ENCODE data around the gene PPM1B. TPM values are rescaled to one million over a fixed set of nuclear protein-coding genes. Genes with fewer than 3 reads are reported as not detected.
A peak's percentile ranks its signal among the peaks of the same experiment; 100 is the strongest.
"Not testable (repeated sequence)": the region's sequence is repeated elsewhere in the genome, so short reads cannot be mapped to it uniquely, and the experiment has no call there.

Gene PPM1B
- total RNA-seq, 2 experiments from 2014 or later = 38.9 to 40.4 TPM

DNA sequence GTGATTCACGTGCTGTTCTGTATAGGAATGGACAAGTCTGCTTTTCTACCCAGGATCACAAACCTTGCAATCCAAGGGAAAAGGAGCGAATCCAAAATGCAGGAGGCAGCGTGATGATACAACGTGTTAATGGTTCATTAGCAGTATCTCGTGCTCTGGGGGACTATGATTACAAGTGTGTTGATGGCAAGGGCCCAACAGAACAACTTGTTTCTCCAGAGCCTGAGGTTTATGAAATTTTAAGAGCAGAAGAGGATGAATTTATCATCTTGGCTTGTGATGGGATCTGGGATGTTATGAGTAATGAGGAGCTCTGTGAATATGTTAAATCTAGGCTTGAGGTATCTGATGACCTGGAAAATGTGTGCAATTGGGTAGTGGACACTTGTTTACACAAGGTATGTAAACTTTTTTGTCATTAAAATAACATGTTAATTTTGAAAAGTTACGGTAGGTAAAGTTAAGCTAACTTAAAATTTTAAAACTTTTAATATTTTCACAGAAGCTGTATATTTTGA is 33.0 kb downstream of the PPM1B start:
- Mint-ChIP-seq H3K4me3 (no peak overlapping the region), H3K9me3 (peaks cover 5% of the 10 kb centered on the region), H3K27me3 (no peaks in the 10 kb centered on the region), H3K4me1 (peaks cover 57% of the 10 kb centered on the region), H3K27ac (no peak overlapping the region), H3K36me3 (peaks cover 28% of the 10 kb centered on the region)
- DNase-seq = no peak

DNA sequence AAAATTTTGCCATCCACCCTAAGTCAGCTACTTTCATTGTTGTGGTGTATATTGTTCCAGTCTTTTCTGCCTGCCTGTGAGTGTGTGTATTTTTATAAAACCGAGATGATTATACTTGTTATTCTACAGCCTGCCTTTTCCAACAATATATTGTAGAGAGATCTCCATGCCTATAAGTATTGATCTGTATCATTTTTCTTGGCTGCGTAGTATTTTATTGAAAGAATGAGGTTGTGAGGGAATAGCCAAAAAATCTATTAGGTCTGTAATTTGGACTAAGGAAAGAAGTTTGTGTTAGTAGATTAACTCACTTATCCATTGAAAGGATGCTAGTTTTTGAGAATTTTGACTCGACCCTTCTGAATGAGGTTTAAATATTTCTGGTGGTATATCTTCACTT is 34.9 kb downstream of the PPM1B start:
- DNase-seq = no peak
- Mint-ChIP-seq H3K9me3 (peaks cover 5% of the 10 kb centered on the region), H3K4me3 (no peak overlapping the region), H3K36me3 (peaks cover 33% of the 10 kb centered on the region), H3K27ac (no peak overlapping the region), H3K27me3 (no peaks in the 10 kb centered on the region), H3K4me1 (peaks cover 55% of the 10 kb centered on the region)

DNA sequence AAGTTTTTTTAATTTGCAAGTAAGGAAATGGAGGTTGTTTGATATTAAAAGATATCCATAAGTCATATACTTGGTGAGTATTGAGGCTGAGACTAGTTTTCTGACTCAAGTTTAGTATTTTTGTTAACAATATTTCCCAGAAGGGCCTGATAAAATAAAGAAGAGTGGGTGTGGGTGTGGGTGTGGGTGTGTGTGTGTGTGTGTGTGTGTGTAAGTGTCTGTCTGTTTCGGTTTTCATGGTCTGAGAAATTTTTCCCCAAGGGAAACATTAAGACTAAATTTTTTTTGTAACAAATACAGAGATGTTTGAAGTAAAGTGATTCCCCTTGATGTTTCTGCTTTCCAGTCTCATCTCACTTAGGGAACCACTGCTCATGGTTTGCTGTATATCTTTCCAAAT is 36.5 kb downstream of the PPM1B start:
- no peaks in the 10 kb centered on the region for H3K27me3 Mint-ChIP-seq
- peaks cover 55% of the 10 kb centered on the region for H3K4me1 Mint-ChIP-seq
- peak overlapping the region; percentile 35 for H3K27ac Mint-ChIP-seq
- peaks cover 41% of the 10 kb centered on the region for H3K36me3 Mint-ChIP-seq
- H3K9me3 Mint-ChIP-seq = peaks cover 5% of the 10 kb centered on the region
- no peak for DNase-seq
- no peak overlapping the region for H3K4me3 Mint-ChIP-seq

DNA sequence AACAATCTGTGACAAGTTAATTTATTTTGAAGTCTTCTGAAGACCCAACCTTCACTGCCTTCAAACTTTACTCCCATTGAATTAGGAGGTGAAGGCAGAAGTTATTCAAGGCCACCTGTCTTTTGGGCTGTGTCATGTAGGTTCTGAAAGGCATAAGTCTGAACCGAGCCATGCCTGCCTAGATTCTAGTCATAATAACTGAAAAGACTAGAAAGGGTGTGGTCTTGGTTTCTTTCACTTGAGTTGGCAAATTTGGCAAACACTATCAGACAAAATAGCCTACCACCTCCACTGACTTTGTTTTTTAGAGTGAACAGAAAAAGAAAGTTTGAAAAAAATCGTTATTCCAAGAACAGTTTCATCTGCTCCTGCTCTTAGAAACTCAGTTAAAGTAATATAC is 38.4 kb downstream of the PPM1B start:
- Mint-ChIP-seq H3K36me3 (peaks cover 35% of the 10 kb centered on the region), H3K27ac (no peak overlapping the region), H3K4me1 (peaks cover 44% of the 10 kb centered on the region), H3K4me3 (no peak overlapping the region), H3K27me3 (no peaks in the 10 kb centered on the region), H3K9me3 (peaks cover 5% of the 10 kb centered on the region)
- DNase-seq = no peak

DNA sequence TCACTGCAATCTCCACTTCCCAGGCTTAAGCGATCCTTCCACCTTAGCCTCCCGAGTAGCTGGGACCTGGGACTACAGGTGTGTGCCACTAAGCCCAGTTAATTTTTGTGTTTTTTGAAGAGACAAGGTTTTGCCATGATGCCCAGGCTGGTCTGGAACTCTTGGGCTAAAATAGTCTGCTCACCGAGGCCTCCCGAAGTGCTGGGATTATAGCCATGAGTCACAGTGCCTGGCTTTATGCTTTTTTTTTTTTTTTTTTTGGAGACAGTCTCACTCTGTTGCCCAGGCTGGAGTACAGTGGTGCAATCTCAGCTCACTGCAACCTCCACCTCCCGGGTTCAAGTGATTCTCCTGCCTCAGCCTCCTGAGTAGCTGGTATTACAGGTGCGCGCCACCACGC is 39.0 kb downstream of the PPM1B start:
- Mint-ChIP-seq H3K4me1 (peaks cover 46% of the 10 kb centered on the region), H3K36me3 (peaks cover 37% of the 10 kb centered on the region)
- H3K4me3 Mint-ChIP-seq, DNase-seq, H3K27ac Mint-ChIP-seq, H3K9me3 Mint-ChIP-seq, H3K27me3 Mint-ChIP-seq: not testable (repeated sequence)

DNA sequence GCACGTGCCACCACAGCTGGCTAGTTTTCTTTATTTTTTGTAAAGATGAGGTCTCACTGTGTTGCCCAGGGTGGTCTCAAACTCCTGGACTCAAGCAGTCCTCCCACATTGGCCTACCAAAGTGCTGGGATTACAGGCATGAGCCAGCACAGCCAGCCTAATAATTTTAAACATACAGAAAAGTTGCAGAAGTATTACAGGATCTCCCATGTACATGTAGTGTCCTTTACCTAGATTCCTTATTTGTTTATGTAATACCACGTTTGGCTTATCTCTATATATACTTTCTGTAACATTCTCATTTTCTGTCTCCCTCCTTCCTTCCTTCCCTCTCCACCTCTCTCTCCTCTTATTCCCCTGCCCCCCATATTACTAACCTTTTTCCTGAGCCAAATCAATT is 41.7 kb downstream of the PPM1B start:
- Mint-ChIP-seq H3K9me3 (no peaks in the 10 kb centered on the region), H3K4me1 (peaks cover 32% of the 10 kb centered on the region), H3K27me3 (no peaks in the 10 kb centered on the region), H3K36me3 (peaks cover 21% of the 10 kb centered on the region), H3K27ac (no peak overlapping the region), H3K4me3 (no peak overlapping the region)
- no peak for DNase-seq

DNA sequence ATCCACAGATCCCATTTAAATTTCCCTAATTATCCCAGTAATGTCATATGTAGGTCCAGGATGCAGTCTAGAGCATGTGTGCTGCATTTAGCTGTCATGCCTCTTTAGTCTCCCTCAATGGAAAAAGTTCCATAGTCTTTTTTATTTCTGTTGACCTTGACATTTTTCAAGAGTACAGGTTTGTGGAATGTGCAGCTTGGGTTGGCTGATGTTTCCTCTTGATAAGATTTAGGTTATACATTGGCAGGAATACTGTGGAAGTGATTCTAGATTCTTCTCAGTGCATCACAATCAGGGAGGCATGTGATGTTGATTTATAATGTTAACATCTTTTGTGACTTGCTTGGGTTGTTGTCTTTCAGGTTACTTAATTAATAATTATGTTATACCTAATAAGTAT is 42.5 kb downstream of the PPM1B start:
- H3K4me3 Mint-ChIP-seq = no peak overlapping the region
- DNase-seq = no peak
- peaks cover 34% of the 10 kb centered on the region for H3K4me1 Mint-ChIP-seq
- no peaks in the 10 kb centered on the region for H3K9me3 Mint-ChIP-seq
- H3K36me3 Mint-ChIP-seq = peaks cover 23% of the 10 kb centered on the region
- no peak overlapping the region for H3K27ac Mint-ChIP-seq
- H3K27me3 Mint-ChIP-seq = no peaks in the 10 kb centered on the region

DNA sequence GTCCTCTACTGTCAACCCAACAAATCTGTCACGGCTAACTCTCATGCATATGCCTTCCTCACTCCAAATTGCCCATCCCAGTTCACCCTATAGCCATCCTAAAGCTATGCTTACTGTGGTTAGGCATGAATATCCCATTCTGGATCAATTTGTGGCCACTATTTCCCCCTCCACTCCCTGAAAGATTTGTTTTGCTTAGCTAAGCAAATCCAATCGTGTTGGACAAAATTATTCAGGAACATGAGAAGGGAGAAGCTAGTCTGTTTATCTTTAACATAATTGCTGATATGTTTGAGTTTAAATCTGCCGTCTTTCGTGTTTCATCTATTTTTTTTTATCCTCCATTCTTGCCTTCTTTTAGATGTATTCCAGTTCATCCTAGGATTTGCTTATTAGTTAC is 43.6 kb downstream of the PPM1B start:
- Mint-ChIP-seq H3K27me3 (no peaks in the 10 kb centered on the region), H3K9me3 (no peaks in the 10 kb centered on the region), H3K4me1 (peaks cover 33% of the 10 kb centered on the region), H3K4me3 (no peak overlapping the region), H3K27ac (no peak overlapping the region), H3K36me3 (peaks cover 26% of the 10 kb centered on the region)
- DNase-seq = no peak

DNA sequence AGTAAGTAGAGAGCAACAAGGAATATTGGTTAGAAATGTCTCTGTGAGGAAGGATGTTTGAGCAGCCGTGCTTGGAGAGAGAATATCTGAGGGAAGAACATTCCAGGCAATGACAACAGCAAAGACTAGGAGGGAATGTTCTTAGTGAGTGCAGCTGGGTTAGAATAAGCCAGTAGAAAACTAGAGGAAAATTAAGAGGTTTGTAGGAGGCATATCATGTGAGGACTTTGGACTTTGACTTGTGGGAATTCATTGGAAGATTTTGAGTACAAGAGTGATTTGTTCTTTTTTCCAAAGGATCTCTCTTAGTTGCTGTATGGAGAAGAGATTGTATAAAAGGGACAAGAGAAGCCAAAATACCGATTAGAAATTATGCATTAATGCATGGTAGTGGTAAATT is 47.2 kb downstream of the PPM1B start:
- Mint-ChIP-seq H3K4me1 (peaks cover 26% of the 10 kb centered on the region), H3K4me3 (no peak overlapping the region), H3K36me3 (peaks cover 15% of the 10 kb centered on the region), H3K27me3 (no peaks in the 10 kb centered on the region), H3K27ac (no peak overlapping the region), H3K9me3 (no peaks in the 10 kb centered on the region)
- no peak for DNase-seq

DNA sequence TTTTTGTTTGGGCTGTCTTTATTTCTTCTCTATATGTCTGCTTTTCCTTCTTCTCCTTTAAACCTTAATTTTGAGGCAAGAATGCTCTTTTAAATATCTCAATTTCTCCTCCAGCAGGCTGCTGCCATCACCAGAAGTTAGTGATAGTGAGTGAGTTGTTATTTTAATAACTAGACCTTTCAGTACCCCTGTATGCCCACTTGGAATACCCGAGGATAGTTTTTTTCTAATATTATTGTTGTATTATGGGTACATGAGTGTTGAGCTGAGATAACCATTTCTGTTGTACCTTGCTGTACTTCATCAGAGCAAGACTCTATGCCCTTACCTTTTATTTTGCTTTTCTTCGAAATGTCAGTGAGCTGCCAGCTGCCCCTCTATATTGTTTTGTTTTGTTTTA is 50.1 kb downstream of the PPM1B start:
- DNase-seq = no peak
- peak overlapping the region; percentile 52 for H3K27ac Mint-ChIP-seq
- H3K27me3 Mint-ChIP-seq = no peaks in the 10 kb centered on the region
- H3K36me3 Mint-ChIP-seq = peaks cover 13% of the 10 kb centered on the region
- no peaks in the 10 kb centered on the region for H3K9me3 Mint-ChIP-seq
- H3K4me3 Mint-ChIP-seq = no peak overlapping the region
- H3K4me1 Mint-ChIP-seq = peaks cover 12% of the 10 kb centered on the region

DNA sequence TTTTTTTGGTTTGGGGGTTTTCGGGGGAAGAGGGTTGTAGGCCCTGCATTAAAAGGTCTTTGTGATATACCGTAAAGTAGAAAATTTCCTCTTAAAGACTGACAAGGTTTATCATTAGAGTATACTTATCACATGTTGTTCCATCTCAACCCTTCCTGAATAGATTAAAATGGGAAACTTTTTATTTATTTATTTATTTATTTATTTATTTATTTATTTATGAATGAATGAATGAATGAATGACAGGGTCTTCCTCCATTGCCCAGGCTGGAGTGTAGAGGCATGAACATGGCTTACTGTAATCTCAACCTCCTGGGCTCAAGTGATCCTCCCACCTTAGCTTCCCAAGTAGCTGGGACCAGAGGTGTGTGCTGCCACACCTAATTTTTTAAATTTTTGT is 58.1 kb downstream of the PPM1B start:
- no peaks in the 10 kb centered on the region for H3K27me3 Mint-ChIP-seq
- H3K4me3 Mint-ChIP-seq = no peak overlapping the region
- no peak for DNase-seq
- no peaks in the 10 kb centered on the region for H3K9me3 Mint-ChIP-seq
- H3K36me3 Mint-ChIP-seq = peaks cover 11% of the 10 kb centered on the region
- H3K4me1 Mint-ChIP-seq = peaks cover 11% of the 10 kb centered on the region
- H3K27ac Mint-ChIP-seq = no peak overlapping the region

DNA sequence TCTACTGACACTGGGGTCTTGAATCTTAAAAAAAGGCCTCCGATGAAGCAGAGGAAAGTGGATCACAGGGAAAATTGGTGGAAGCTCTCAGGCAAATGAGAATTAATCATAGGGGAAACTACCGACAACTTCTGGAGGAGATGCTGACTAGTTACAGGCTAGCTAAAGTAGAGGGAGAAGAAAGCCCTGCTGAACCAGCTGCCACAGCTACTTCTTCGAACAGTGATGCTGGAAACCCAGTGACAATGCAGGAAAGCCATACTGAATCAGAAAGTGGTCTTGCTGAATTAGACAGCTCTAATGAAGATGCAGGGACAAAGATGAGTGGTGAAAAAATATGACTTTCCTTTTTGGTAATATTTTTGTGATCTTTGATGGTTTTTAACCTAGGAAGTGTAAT is 61.7 kb downstream of the PPM1B start:
- H3K4me1 Mint-ChIP-seq = peaks cover 24% of the 10 kb centered on the region
- no peak for DNase-seq
- H3K4me3 Mint-ChIP-seq = no peak overlapping the region
- peaks cover 2% of the 10 kb centered on the region for H3K36me3 Mint-ChIP-seq
- H3K27ac Mint-ChIP-seq = peak overlapping the region; percentile 51
- no peaks in the 10 kb centered on the region for H3K27me3 Mint-ChIP-seq
- H3K9me3 Mint-ChIP-seq = no peaks in the 10 kb centered on the region

DNA sequence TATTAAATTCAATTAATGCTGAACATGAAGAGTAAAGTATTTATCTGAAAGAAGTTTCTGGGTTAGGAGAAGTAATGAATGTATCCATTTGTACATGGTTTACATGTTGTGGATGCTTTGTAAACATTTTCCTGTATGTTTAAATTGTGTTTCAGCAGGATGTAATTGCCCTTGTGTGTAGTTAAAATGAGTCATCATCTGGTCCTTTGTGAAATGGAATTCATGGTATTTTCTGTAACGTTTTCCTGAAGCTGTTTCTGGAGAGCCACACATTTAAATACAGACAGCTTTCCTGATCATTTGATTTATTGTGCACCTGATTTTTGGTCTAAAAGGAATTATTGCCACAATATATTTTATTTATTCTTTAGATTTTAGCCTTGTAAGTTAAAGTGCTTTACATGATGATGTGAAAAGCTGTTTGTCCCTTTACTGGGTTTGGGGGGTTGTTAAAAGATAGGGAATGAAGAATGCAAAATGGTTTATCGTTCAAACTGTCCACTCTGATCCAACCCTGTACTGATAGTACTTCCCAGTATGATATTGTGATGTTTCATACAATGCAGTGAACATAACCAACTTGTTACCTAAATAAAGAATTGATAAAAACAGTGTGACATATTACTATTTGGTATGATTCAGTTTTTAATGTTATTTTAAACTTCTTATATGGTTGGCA is 64.9 kb downstream of the PPM1B start:
- no peaks in the 10 kb centered on the region for H3K9me3 Mint-ChIP-seq
- H3K4me3 Mint-ChIP-seq = no peak overlapping the region
- H3K36me3 Mint-ChIP-seq = no peaks in the 10 kb centered on the region
- DNase-seq = no peak
- no peak overlapping the region for H3K27ac Mint-ChIP-seq
- H3K4me1 Mint-ChIP-seq = peaks cover 35% of the 10 kb centered on the region
- no peaks in the 10 kb centered on the region for H3K27me3 Mint-ChIP-seq

DNA sequence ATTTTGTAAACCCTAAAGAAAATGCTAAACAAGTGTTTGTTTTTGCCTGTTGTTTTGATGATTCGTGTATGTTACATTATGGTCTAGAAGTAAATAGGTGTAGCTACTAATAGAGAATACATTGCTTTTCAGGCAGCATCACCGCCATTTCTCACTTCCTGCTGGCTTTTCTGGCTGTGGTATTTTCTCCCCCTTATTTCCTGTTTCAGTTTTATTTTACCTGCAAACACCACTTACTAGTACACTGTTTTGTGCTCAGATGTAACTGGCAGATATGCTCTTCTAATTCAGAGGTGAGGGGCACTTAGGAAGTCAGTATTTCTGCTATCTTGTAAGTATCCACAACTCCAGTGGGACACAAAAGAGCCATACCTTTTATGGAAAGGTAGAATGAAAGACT is 68.5 kb downstream of the PPM1B start:
- Mint-ChIP-seq H3K27ac (peak overlapping the region; percentile 27), H3K36me3 (no peaks in the 10 kb centered on the region), H3K4me3 (peak overlapping the region; percentile 47), H3K27me3 (no peaks in the 10 kb centered on the region), H3K4me1 (peaks cover 38% of the 10 kb centered on the region), H3K9me3 (no peaks in the 10 kb centered on the region)
- peak; percentile 8 for DNase-seq

DNA sequence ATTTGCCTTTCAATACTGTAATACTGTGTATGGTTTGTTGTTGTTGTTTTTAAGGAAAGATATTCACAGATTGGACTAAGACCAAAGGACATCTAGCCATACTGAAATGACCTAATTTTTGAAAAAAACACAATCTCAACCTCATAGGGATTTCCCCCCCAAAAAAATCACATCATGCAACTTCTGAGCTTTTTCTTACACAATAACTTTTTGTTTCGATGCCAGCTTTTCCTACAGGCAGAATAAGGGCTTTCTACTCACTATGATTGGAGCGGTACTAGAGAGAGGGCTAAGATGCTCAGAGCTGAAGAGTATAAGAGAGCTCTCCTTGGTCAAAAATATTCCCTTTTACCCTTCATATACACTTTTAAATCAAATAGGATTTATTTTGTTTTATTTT is 74.2 kb downstream of the PPM1B start:
- Mint-ChIP-seq H3K4me3 (no peak overlapping the region), H3K9me3 (no peaks in the 10 kb centered on the region), H3K27me3 (no peaks in the 10 kb centered on the region), H3K27ac (no peak overlapping the region), H3K36me3 (no peaks in the 10 kb centered on the region), H3K4me1 (peaks cover 27% of the 10 kb centered on the region)
- no peak for DNase-seq

DNA sequence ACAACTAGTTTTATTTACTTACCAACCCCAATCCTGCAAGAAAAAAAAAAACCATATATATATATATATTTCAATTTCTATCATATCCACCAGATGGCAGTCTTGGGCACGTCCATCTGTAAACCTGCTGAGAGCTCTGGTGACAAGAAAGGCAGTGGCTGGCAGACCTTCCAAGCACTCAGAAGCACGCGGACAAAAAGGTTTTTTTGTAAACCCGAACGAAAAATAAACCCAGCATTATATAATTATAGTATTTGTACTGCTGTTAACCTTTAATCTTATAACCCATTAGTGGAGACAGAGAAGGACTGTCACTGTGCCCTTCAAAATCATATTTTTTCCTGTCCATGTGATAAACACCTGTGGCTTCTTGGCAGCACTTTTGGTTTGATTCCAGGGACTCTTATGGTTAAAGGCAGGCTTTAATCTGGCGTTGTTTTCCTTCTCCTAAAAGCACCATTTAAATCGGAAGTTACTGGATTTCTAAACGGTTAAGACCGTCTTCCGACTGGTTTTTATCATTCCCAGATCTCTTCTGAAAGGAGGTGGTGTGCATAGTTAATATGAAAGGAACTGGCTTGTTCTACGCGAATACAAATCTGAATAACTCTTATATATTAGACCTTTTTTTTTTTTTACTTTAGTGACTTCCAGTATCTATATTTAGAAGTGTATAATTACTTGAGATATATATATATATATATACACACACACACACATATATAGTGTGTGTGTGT is 75.6 kb downstream of the PPM1B start:
- Mint-ChIP-seq H3K27me3 (no peaks in the 10 kb centered on the region), H3K27ac (peak overlapping the region; percentile 62), H3K36me3 (no peaks in the 10 kb centered on the region), H3K9me3 (no peaks in the 10 kb centered on the region), H3K4me3 (peak overlapping the region; percentile 77), H3K4me1 (peaks cover 23% of the 10 kb centered on the region)
- DNase-seq = peak; percentile 40
